H1 (cell line): ENCODE measurements around the gene PALD1. TPM values are rescaled to one million over a fixed set of nuclear protein-coding genes. Genes with fewer than 3 reads are reported as not detected.

Source experiments
- CTCF ChIA-PET: fragments of 300-600 bp; sonication (Branson Sonifier 250); formaldehyde crosslinking; loops from one replicate; lab custom pipeline; 2021; ENCODE audit not compliant: partially characterized antibody; lab: Charles Lee
- POLR2A ChIA-PET: fragments of 300-600 bp; sonication (Branson Sonifier 250); formaldehyde crosslinking; loops from one replicate; lab custom pipeline; 2021; ENCODE audit warnings: inconsistent platforms; ENCODE audit not compliant: partially characterized antibody; lab: Charles Lee
- DNase-seq, 2 experiments: peaks; one replicate each; pipeline versions ENCODE4 v3.0.0 to v3.0.0-alpha.2; 2010 to 2022; ENCODE audit warnings: low spot score in 2 of 2, low read depth in 1 of 2, mixed read lengths in 1 of 2
- FAIRE-seq: peaks from 2 replicates; lab custom pipeline; 2011; peaks lifted over from hg19 to GRCh38; lab: Jason Lieb, UNC
- H2AFZ ChIP-seq: 2 replicates; pipeline ENCODE4 v1.8.1; 2012; ENCODE audit warnings: low read length, inconsistent platforms
- H2AK5ac ChIP-seq: 2 replicates; pipeline ENCODE4 v1.6.1; 2013; ENCODE audit warnings: low read depth, low read length
- H2BK120ac ChIP-seq: replicated peaks from 2 replicates; pipeline ENCODE3; 2013; ENCODE audit warnings: low read depth, low read length, inconsistent platforms
- H2BK12ac ChIP-seq: 2 replicates; pipeline ENCODE4 v1.6.1; 2013; ENCODE audit warnings: low read depth, low read length
- H2BK15ac ChIP-seq: 2 replicates; pipeline ENCODE4 v1.6.1; 2013; ENCODE audit warnings: low read length
- H2BK20ac ChIP-seq: 2 replicates; pipeline ENCODE4 v1.6.1; 2013; ENCODE audit warnings: low read length
- H2BK5ac ChIP-seq: 2 replicates; pipeline ENCODE4 v1.6.1; 2013; ENCODE audit warnings: low read depth, low read length
- H3K14ac ChIP-seq: 2 replicates; pipeline ENCODE4 v1.6.1; 2013; ENCODE audit warnings: inconsistent platforms; ENCODE audit not compliant: insufficient read length
- H3K18ac ChIP-seq: 2 replicates; pipeline ENCODE4 v1.6.1; 2013; ENCODE audit warnings: low read length; ENCODE audit errors: extremely low read depth
- H3K23ac ChIP-seq: 2 replicates; pipeline ENCODE4 v1.6.1; 2013; ENCODE audit warnings: inconsistent platforms; ENCODE audit not compliant: insufficient read length
- H3K23me2 ChIP-seq: 2 replicates; pipeline ENCODE4 v1.6.1; 2013; ENCODE audit warnings: low read depth, low read length
- H3K27ac ChIP-seq: 2 replicates; pipeline ENCODE4 v1.6.1; 2011; ENCODE audit warnings: low read depth, low read length, inconsistent platforms
- H3K27me3 ChIP-seq, 4 experiments: replicated peaks in 1 of 4; 1 replicate in 1 of 4; 2 replicates in 3 of 4; pipeline versions ENCODE4 v1.6.1 to v1.8.1; 2011 to 2013; ENCODE audit warnings: low read length in 3 of 4, mild to moderate bottlenecking in 3 of 4, inconsistent platforms in 2 of 4, mixed read lengths in 2 of 4, moderate library complexity in 1 of 4; ENCODE audit not compliant: control insufficient read depth in 3 of 4, insufficient read depth in 3 of 4; ENCODE audit errors: extremely low read depth in 1 of 4
- H3K36me3 ChIP-seq, 4 experiments: 2 replicates each; pipeline versions ENCODE4 v1.6.1 to v1.8.1; 2011 to 2013; ENCODE audit warnings: mild to moderate bottlenecking in 4 of 4, low read length in 3 of 4, moderate library complexity in 2 of 4, control low read depth in 1 of 4, inconsistent platforms in 1 of 4; ENCODE audit not compliant: insufficient read depth in 4 of 4, control insufficient read depth in 2 of 4
- H3K4ac ChIP-seq: replicated peaks from 2 replicates; pipeline ENCODE3; 2013; ENCODE audit warnings: low read length, low read depth, mixed read lengths, inconsistent platforms; ENCODE audit not compliant: insufficient read length
- H3K4me1 ChIP-seq, 4 experiments: replicated peaks in 1 of 4; 1 replicate in 1 of 4; 2 replicates in 3 of 4; pipeline versions ENCODE4 v1.6.1 to v1.8.1; 2011 to 2013; ENCODE audit warnings: low read length in 3 of 4, inconsistent platforms in 2 of 4, mixed read lengths in 1 of 4; ENCODE audit not compliant: insufficient read depth in 4 of 4, control insufficient read depth in 3 of 4
- H3K4me2 ChIP-seq, 2 experiments: 2 replicates each; pipeline versions ENCODE4 v1.6.1 to v1.8.1; 2011 to 2013; ENCODE audit warnings: low read depth in 2 of 2, low read length in 2 of 2, control low read depth in 1 of 2, inconsistent platforms in 1 of 2, mild to moderate bottlenecking in 1 of 2; ENCODE audit not compliant: insufficient read depth in 1 of 2
- H3K4me3 ChIP-seq, 4 experiments: fragments of 200-600, 300-600 bp in 1 of 4; sonication (generic), shearing (Covaris generic), sonication (Bioruptor Twin) in 1 of 4; 2 replicates each; pipeline versions ENCODE4 v1.5.1 to v1.8.1; 2011 to 2016; ENCODE audit warnings: low read length in 4 of 4, low read depth in 3 of 4, control low read depth in 2 of 4, inconsistent platforms in 2 of 4, mild to moderate bottlenecking in 2 of 4, mixed read lengths in 1 of 4, moderate library complexity in 1 of 4; ENCODE audit not compliant: insufficient read depth in 2 of 4; ENCODE audit errors: extremely low read depth in 1 of 4
- H3K56ac ChIP-seq: replicated peaks from 2 replicates; pipeline ENCODE3; 2013; ENCODE audit warnings: low read depth, mild to moderate bottlenecking, mixed read lengths, low read length, inconsistent platforms; ENCODE audit not compliant: insufficient read length
- H3K79me1 ChIP-seq: 2 replicates; pipeline ENCODE4 v1.6.1; 2013; ENCODE audit warnings: low read depth, low read length, control low read depth
- H3K79me2 ChIP-seq, 2 experiments: 2 replicates each; pipeline versions ENCODE4 v1.6.1 to v1.8.1; 2012 to 2013; ENCODE audit warnings: low read length in 2 of 2, mild to moderate bottlenecking in 2 of 2, inconsistent platforms in 1 of 2; ENCODE audit not compliant: insufficient read depth in 2 of 2, control insufficient read depth in 1 of 2
- H3K9ac ChIP-seq, 4 experiments: replicated peaks in 1 of 4; 1 replicate in 1 of 4; 2 replicates in 3 of 4; pipeline versions ENCODE4 v1.6.1 to v1.8.1; 2011 to 2013; ENCODE audit warnings: low read depth in 3 of 4, low read length in 3 of 4, control low read depth in 2 of 4, mild to moderate bottlenecking in 2 of 4, moderate library complexity in 2 of 4, inconsistent platforms in 1 of 4; ENCODE audit errors: extremely low read depth in 1 of 4
- H3K9me3 ChIP-seq, 2 experiments: 2 replicates each; pipeline versions ENCODE4 v1.6.1 to v1.8.1; 2012 to 2013; ENCODE audit warnings: mild to moderate bottlenecking in 2 of 2, moderate library complexity in 2 of 2, control low read depth in 1 of 2, inconsistent platforms in 1 of 2, low read depth in 1 of 2, low read length in 1 of 2, mixed read lengths in 1 of 2; ENCODE audit not compliant: insufficient read depth in 2 of 2
- H4K20me1 ChIP-seq, 2 experiments: replicated peaks in 1 of 2; 2 replicates each; pipeline versions ENCODE3 to v1.8.1; 2011 to 2013; ENCODE audit warnings: inconsistent platforms in 2 of 2, low read length in 2 of 2, mild to moderate bottlenecking in 1 of 2; ENCODE audit not compliant: insufficient read depth in 2 of 2, control insufficient read depth in 1 of 2
- H4K5ac ChIP-seq: 2 replicates; pipeline ENCODE4 v1.6.1; 2013; ENCODE audit warnings: low read length, low read depth, mixed read lengths, inconsistent platforms; ENCODE audit not compliant: insufficient read length
- H4K8ac ChIP-seq: 2 replicates; pipeline ENCODE4 v1.8.0; 2013; ENCODE audit warnings: mild to moderate bottlenecking, moderate library complexity, low read length, inconsistent platforms; ENCODE audit not compliant: insufficient read depth; ENCODE audit errors: extremely low read depth
- H4K91ac ChIP-seq: replicated peaks from 2 replicates; pipeline ENCODE3; 2013; ENCODE audit warnings: low read length, mixed read lengths, inconsistent platforms; ENCODE audit not compliant: insufficient read length
- CBX5 ChIP-seq: fragments of 300-800, 300-1000 bp; sonication (generic); IDR thresholded peaks from 2 replicates; pipeline ENCODE4 v1.7.1; 2016; ENCODE audit warnings: antibody characterized with exemption, low read length, low read depth
- SUZ12 ChIP-seq: fragments of 200-600 bp; sonication (generic); IDR thresholded peaks from 2 replicates; pipeline ENCODE4 v1.6.1; 2012; ENCODE audit warnings: mild to moderate bottlenecking, inconsistent platforms, low read length, moderate library complexity, mixed read lengths
- WGBS, 2 experiments: shearing (Covaris generic) in 1 of 2; methylation state at CpG; one replicate each; pipeline versions ENCODE4 v1.1.6 to v1.1.7; 2013 to 2015; ENCODE audit warnings: low lambda C conversion rate in 2 of 2, mixed read lengths in 2 of 2, inconsistent platforms in 1 of 2, low coverage in 1 of 2, missing lambda C conversion rate in 1 of 2; ENCODE audit not compliant: insufficient replicate concordance in 2 of 2, insufficient coverage in 1 of 2, insufficient read length in 1 of 2; ENCODE audit errors: extremely low coverage in 1 of 2, missing lambda C conversion rate in 1 of 2; 5-methylcytosine and 5-hydroxymethylcytosine counted together
- polyA plus RNA-seq, 7 experiments: library from polyadenylated mRNA; depleted of rRNA in 3 of 7; stranded (reverse) in 5 of 7; unstranded in 2 of 7; fragments of >200 nt in 5 of 7; fragments of 200-250 nt in 2 of 7; gene quantifications; 1 replicate in 5 of 7; 2 replicates in 1 of 7; 4 replicates in 1 of 7; pipeline versions ENCODE4 v1.2.1 to v1.2.3, GENCODE V29; 2011 to 2013; ENCODE audit warnings: missing spikeins in 2 of 7, mixed read lengths in 2 of 7
- total RNA-seq: library from RNA; stranded (reverse); fragmentation: NEBNext Ultra II Directional; extraction: Animal tissue kit (Norgen Biotek cat#: 25700); gene quantifications from 2 replicates; pipeline ENCODE4 v1.2.1, GENCODE V29; 2021

The PALD1 gene
- total and polyA plus RNA-seq, 2 of the 8 experiments (the other 6 are each of a cell fraction or from before 2014, with no cell fraction given): 13.3 to 32.8 TPM

- 11% methylated on average over 8 of the region's 8 CpGs; no CpG with 5 or more reads in 1 of the 2 experiments for WGBS, 2 experiments
- Histone ChIP-seq H4K91ac (peak overlapping the region; percentile 62), H3K56ac (no peak overlapping the region), H3K4me2 (peak overlapping the region; percentile 49 to 62), H3K18ac (peak overlapping the region; percentile 20; the same call in 1 of the 2 replicates), H3K4me3 (peak overlapping the region in 2 of 4 experiments; percentile 10 to 39; a peak in 1 of 8 replicates), H3K23ac (no peak overlapping the region), H2BK5ac (peak overlapping the region; percentile 16; the same call in 1 of the 2 replicates), H2AFZ (no peak overlapping the region), H3K79me2 (no peaks in the 10 kb centered on the region), H3K9me3 (no peaks in the 10 kb centered on the region), H2BK15ac (peak overlapping the region; percentile 46; the same call in 1 of the 2 replicates), H3K27ac (no peak overlapping the region), H3K4me1 (peaks cover 10 to 39% (median 24%) of the 10 kb centered on the region in 4 experiments), H3K79me1 (no peaks in the 10 kb centered on the region), H3K4ac (no peak overlapping the region), H2BK20ac (peak overlapping the region; percentile 51; the same call in 1 of the 2 replicates), H4K5ac (no peak overlapping the region), H3K23me2 (peaks cover 12% of the 10 kb centered on the region; the same call in 1 of the 2 replicates), H4K8ac (no peak overlapping the region), H4K20me1 (no peaks in the 10 kb centered on the region), H3K9ac (no peak overlapping the region), H2BK12ac (peak overlapping the region; percentile 91), H3K14ac (no peak overlapping the region), H2AK5ac (0 out of 2 replicates have a peak overlapping the region, but pooled peaks have one; percentile 20), H3K36me3 (no peaks in the 10 kb centered on the region; a peak in 1 of 8 replicates), H3K27me3 (peaks cover 21 to 49% (median 48%) of the 10 kb centered on the region in 4 experiments), H2BK120ac (no peak overlapping the region)
- ChIA-PET CTCF (interaction anchor here (0.6 to 43.0 kb wide), 13 partner anchors 10 to 359 kb away, joined by 3 to 908 read pairs (median 6); no protein-coding TSS in a partner anchor), POLR2A (interaction anchor here (0.6 to 3.8 kb wide), 6 partner anchors 10 to 75 kb away, joined by 3 to 28 read pairs (median 4); partner anchors contain the start of gene NODAL)
- DNase-seq: no peak
- no peak for TF ChIP-seq CBX5
- TF ChIP-seq SUZ12: no peak
- peak; percentile 57 for FAIRE-seq
Measured at GRCh38 chr10:70456164-70456563, 22.4 kb upstream of the PALD1 start.
